DLD1 (cell line): ENCODE data around the gene RARRES2.
"Not testable (repeated sequence)": the region's sequence is repeated elsewhere in the genome, so short reads cannot be mapped to it uniquely, and the experiment has no call there.

Experiments used
- in situ Hi-C: cut with HindIII; loops from 2 replicates; pipeline ENCODE4 v1.10.0; 2017; ENCODE audit warnings: low sequenced_read_pairs

Gene RARRES2

GRCh38 chr7:150295614-150296013 is 45.8 kb downstream of the RARRES2 start:
- in situ Hi-C loops = not testable (repeated sequence)

DNA sequence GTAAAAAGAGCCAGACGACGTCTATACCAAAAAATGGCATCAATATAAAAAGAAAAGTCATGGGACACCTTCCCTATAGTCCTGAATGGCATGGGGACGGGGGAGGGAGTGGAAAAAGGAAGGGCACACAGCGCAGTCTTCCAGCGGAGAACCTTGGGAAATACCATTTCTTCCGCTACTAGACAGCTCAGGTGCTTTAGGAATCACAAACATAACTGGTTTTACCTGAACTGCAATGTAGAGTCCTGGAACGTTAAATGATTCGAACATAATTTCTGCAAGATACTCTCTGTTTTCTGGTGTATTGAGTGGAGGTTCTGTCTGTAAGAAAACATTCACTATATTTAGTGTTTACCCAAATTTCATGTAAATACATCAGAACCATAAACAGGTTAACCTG is 46.4 kb downstream of the RARRES2 start:
- in situ Hi-C loops = not testable (repeated sequence)

- in situ Hi-C loops = not testable (repeated sequence)
Measured at GRCh38 chr7:150290317-150290716, 51.1 kb downstream of the RARRES2 start.

GRCh38 chr7:150288816-150289215 is 52.6 kb downstream of the RARRES2 start:
- in situ Hi-C loops = not testable (repeated sequence)
